H1 (cell line): Measurements from ENCODE around the gene ARHGEF26. TPM values are rescaled to one million over a fixed set of nuclear protein-coding genes. Genes with fewer than 3 reads are reported as not detected.

Experiments
- CTCF ChIA-PET: fragments of 300-600 bp; sonication (Branson Sonifier 250); formaldehyde crosslinking; loops from one replicate; lab custom pipeline; 2021; ENCODE audit not compliant: partially characterized antibody; lab: Charles Lee
- POLR2A ChIA-PET: fragments of 300-600 bp; sonication (Branson Sonifier 250); formaldehyde crosslinking; loops from one replicate; lab custom pipeline; 2021; ENCODE audit warnings: inconsistent platforms; ENCODE audit not compliant: partially characterized antibody; lab: Charles Lee
- DNase-seq, 2 experiments: peaks; one replicate each; pipeline versions ENCODE4 v3.0.0 to v3.0.0-alpha.2; 2010 to 2022; ENCODE audit warnings: low spot score in 2 of 2, low read depth in 1 of 2, mixed read lengths in 1 of 2
- FAIRE-seq: peaks from 2 replicates; lab custom pipeline; 2011; peaks lifted over from hg19 to GRCh38; lab: Jason Lieb, UNC
- H2AFZ ChIP-seq: 2 replicates; pipeline ENCODE4 v1.8.1; 2012; ENCODE audit warnings: low read length, inconsistent platforms
- H2AK5ac ChIP-seq: 2 replicates; pipeline ENCODE4 v1.6.1; 2013; ENCODE audit warnings: low read depth, low read length
- H2BK120ac ChIP-seq: replicated peaks from 2 replicates; pipeline ENCODE3; 2013; ENCODE audit warnings: low read depth, low read length, inconsistent platforms
- H2BK12ac ChIP-seq: 2 replicates; pipeline ENCODE4 v1.6.1; 2013; ENCODE audit warnings: low read depth, low read length
- H2BK15ac ChIP-seq: 2 replicates; pipeline ENCODE4 v1.6.1; 2013; ENCODE audit warnings: low read length
- H2BK20ac ChIP-seq: 2 replicates; pipeline ENCODE4 v1.6.1; 2013; ENCODE audit warnings: low read length
- H2BK5ac ChIP-seq: 2 replicates; pipeline ENCODE4 v1.6.1; 2013; ENCODE audit warnings: low read depth, low read length
- H3K14ac ChIP-seq: 2 replicates; pipeline ENCODE4 v1.6.1; 2013; ENCODE audit warnings: inconsistent platforms; ENCODE audit not compliant: insufficient read length
- H3K18ac ChIP-seq: 2 replicates; pipeline ENCODE4 v1.6.1; 2013; ENCODE audit warnings: low read length; ENCODE audit errors: extremely low read depth
- H3K23ac ChIP-seq: 2 replicates; pipeline ENCODE4 v1.6.1; 2013; ENCODE audit warnings: inconsistent platforms; ENCODE audit not compliant: insufficient read length
- H3K23me2 ChIP-seq: 2 replicates; pipeline ENCODE4 v1.6.1; 2013; ENCODE audit warnings: low read depth, low read length
- H3K27ac ChIP-seq: 2 replicates; pipeline ENCODE4 v1.6.1; 2011; ENCODE audit warnings: low read depth, low read length, inconsistent platforms
- H3K27me3 ChIP-seq, 4 experiments: replicated peaks in 1 of 4; 1 replicate in 1 of 4; 2 replicates in 3 of 4; pipeline versions ENCODE4 v1.6.1 to v1.8.1; 2011 to 2013; ENCODE audit warnings: low read length in 3 of 4, mild to moderate bottlenecking in 3 of 4, inconsistent platforms in 2 of 4, mixed read lengths in 2 of 4, moderate library complexity in 1 of 4; ENCODE audit not compliant: control insufficient read depth in 3 of 4, insufficient read depth in 3 of 4; ENCODE audit errors: extremely low read depth in 1 of 4
- H3K36me3 ChIP-seq, 4 experiments: 2 replicates each; pipeline versions ENCODE4 v1.6.1 to v1.8.1; 2011 to 2013; ENCODE audit warnings: mild to moderate bottlenecking in 4 of 4, low read length in 3 of 4, moderate library complexity in 2 of 4, control low read depth in 1 of 4, inconsistent platforms in 1 of 4; ENCODE audit not compliant: insufficient read depth in 4 of 4, control insufficient read depth in 2 of 4
- H3K4ac ChIP-seq: replicated peaks from 2 replicates; pipeline ENCODE3; 2013; ENCODE audit warnings: low read length, low read depth, mixed read lengths, inconsistent platforms; ENCODE audit not compliant: insufficient read length
- H3K4me1 ChIP-seq, 4 experiments: replicated peaks in 1 of 4; 1 replicate in 1 of 4; 2 replicates in 3 of 4; pipeline versions ENCODE4 v1.6.1 to v1.8.1; 2011 to 2013; ENCODE audit warnings: low read length in 3 of 4, inconsistent platforms in 2 of 4, mixed read lengths in 1 of 4; ENCODE audit not compliant: insufficient read depth in 4 of 4, control insufficient read depth in 3 of 4
- H3K4me2 ChIP-seq, 2 experiments: 2 replicates each; pipeline versions ENCODE4 v1.6.1 to v1.8.1; 2011 to 2013; ENCODE audit warnings: low read depth in 2 of 2, low read length in 2 of 2, control low read depth in 1 of 2, inconsistent platforms in 1 of 2, mild to moderate bottlenecking in 1 of 2; ENCODE audit not compliant: insufficient read depth in 1 of 2
- H3K4me3 ChIP-seq, 4 experiments: fragments of 200-600, 300-600 bp in 1 of 4; sonication (generic), shearing (Covaris generic), sonication (Bioruptor Twin) in 1 of 4; 2 replicates each; pipeline versions ENCODE4 v1.5.1 to v1.8.1; 2011 to 2016; ENCODE audit warnings: low read length in 4 of 4, low read depth in 3 of 4, control low read depth in 2 of 4, inconsistent platforms in 2 of 4, mild to moderate bottlenecking in 2 of 4, mixed read lengths in 1 of 4, moderate library complexity in 1 of 4; ENCODE audit not compliant: insufficient read depth in 2 of 4; ENCODE audit errors: extremely low read depth in 1 of 4
- H3K56ac ChIP-seq: replicated peaks from 2 replicates; pipeline ENCODE3; 2013; ENCODE audit warnings: low read depth, mild to moderate bottlenecking, mixed read lengths, low read length, inconsistent platforms; ENCODE audit not compliant: insufficient read length
- H3K79me1 ChIP-seq: 2 replicates; pipeline ENCODE4 v1.6.1; 2013; ENCODE audit warnings: low read depth, low read length, control low read depth
- H3K79me2 ChIP-seq, 2 experiments: 2 replicates each; pipeline versions ENCODE4 v1.6.1 to v1.8.1; 2012 to 2013; ENCODE audit warnings: low read length in 2 of 2, mild to moderate bottlenecking in 2 of 2, inconsistent platforms in 1 of 2; ENCODE audit not compliant: insufficient read depth in 2 of 2, control insufficient read depth in 1 of 2
- H3K9ac ChIP-seq, 4 experiments: replicated peaks in 1 of 4; 1 replicate in 1 of 4; 2 replicates in 3 of 4; pipeline versions ENCODE4 v1.6.1 to v1.8.1; 2011 to 2013; ENCODE audit warnings: low read depth in 3 of 4, low read length in 3 of 4, control low read depth in 2 of 4, mild to moderate bottlenecking in 2 of 4, moderate library complexity in 2 of 4, inconsistent platforms in 1 of 4; ENCODE audit errors: extremely low read depth in 1 of 4
- H3K9me3 ChIP-seq, 2 experiments: 2 replicates each; pipeline versions ENCODE4 v1.6.1 to v1.8.1; 2012 to 2013; ENCODE audit warnings: mild to moderate bottlenecking in 2 of 2, moderate library complexity in 2 of 2, control low read depth in 1 of 2, inconsistent platforms in 1 of 2, low read depth in 1 of 2, low read length in 1 of 2, mixed read lengths in 1 of 2; ENCODE audit not compliant: insufficient read depth in 2 of 2
- H4K20me1 ChIP-seq, 2 experiments: replicated peaks in 1 of 2; 2 replicates each; pipeline versions ENCODE3 to v1.8.1; 2011 to 2013; ENCODE audit warnings: inconsistent platforms in 2 of 2, low read length in 2 of 2, mild to moderate bottlenecking in 1 of 2; ENCODE audit not compliant: insufficient read depth in 2 of 2, control insufficient read depth in 1 of 2
- H4K5ac ChIP-seq: 2 replicates; pipeline ENCODE4 v1.6.1; 2013; ENCODE audit warnings: low read length, low read depth, mixed read lengths, inconsistent platforms; ENCODE audit not compliant: insufficient read length
- H4K8ac ChIP-seq: 2 replicates; pipeline ENCODE4 v1.8.0; 2013; ENCODE audit warnings: mild to moderate bottlenecking, moderate library complexity, low read length, inconsistent platforms; ENCODE audit not compliant: insufficient read depth; ENCODE audit errors: extremely low read depth
- H4K91ac ChIP-seq: replicated peaks from 2 replicates; pipeline ENCODE3; 2013; ENCODE audit warnings: low read length, mixed read lengths, inconsistent platforms; ENCODE audit not compliant: insufficient read length
- ASH2L ChIP-seq: fragments of 200-600, 300-600 bp; sonication (generic); IDR thresholded peaks from one replicate; pipeline ENCODE4 v1.7.1; 2017; ENCODE audit warnings: low read length
- ATF3 ChIP-seq: IDR thresholded peaks from 2 replicates; pipeline ENCODE4 v1.6.1; 2011; ENCODE audit warnings: low read depth, mild to moderate bottlenecking, low read length; ENCODE audit not compliant: insufficient read depth
- FOSL1 ChIP-seq: IDR thresholded peaks from 2 replicates; pipeline ENCODE4 v1.6.1; 2011; ENCODE audit warnings: mild to moderate bottlenecking, low read depth, low read length, moderate library complexity; ENCODE audit not compliant: insufficient read depth
- KDM5A ChIP-seq: fragments of 200-600 bp; IDR thresholded peaks from 2 replicates; pipeline ENCODE4 v1.7.1; 2012; ENCODE audit warnings: mild to moderate bottlenecking, low read length, inconsistent platforms, mixed read lengths
- SIRT6 ChIP-seq: IDR thresholded peaks from one replicate; pipeline ENCODE4 v1.7.1; 2012; ENCODE audit warnings: low read length, inconsistent platforms
- WGBS, 2 experiments: shearing (Covaris generic) in 1 of 2; methylation state at CpG; one replicate each; pipeline versions ENCODE4 v1.1.6 to v1.1.7; 2013 to 2015; ENCODE audit warnings: low lambda C conversion rate in 2 of 2, mixed read lengths in 2 of 2, inconsistent platforms in 1 of 2, low coverage in 1 of 2, missing lambda C conversion rate in 1 of 2; ENCODE audit not compliant: insufficient replicate concordance in 2 of 2, insufficient coverage in 1 of 2, insufficient read length in 1 of 2; ENCODE audit errors: extremely low coverage in 1 of 2, missing lambda C conversion rate in 1 of 2; 5-methylcytosine and 5-hydroxymethylcytosine counted together
- polyA plus RNA-seq, 7 experiments: library from polyadenylated mRNA; depleted of rRNA in 3 of 7; stranded (reverse) in 5 of 7; unstranded in 2 of 7; fragments of >200 nt in 5 of 7; fragments of 200-250 nt in 2 of 7; gene quantifications; 1 replicate in 5 of 7; 2 replicates in 1 of 7; 4 replicates in 1 of 7; pipeline versions ENCODE4 v1.2.1 to v1.2.3, GENCODE V29; 2011 to 2013; ENCODE audit warnings: missing spikeins in 2 of 7, mixed read lengths in 2 of 7
- total RNA-seq: library from RNA; stranded (reverse); fragmentation: NEBNext Ultra II Directional; extraction: Animal tissue kit (Norgen Biotek cat#: 25700); gene quantifications from 2 replicates; pipeline ENCODE4 v1.2.1, GENCODE V29; 2021

Gene ARHGEF26
- total and polyA plus RNA-seq, 2 of the 8 experiments (the other 6 are each of a cell fraction or from before 2014, with no cell fraction given), result 3.1 to 15.6 TPM

GRCh38 chr3:154089421-154090420 is 31.5 kb upstream of the ARHGEF26 start:
- POLR2A ChIA-PET, result no interaction called here
- no peak overlapping the region for H4K91ac ChIP-seq
- FAIRE-seq, result no peak

More at GRCh38 chr3:154089421-154090420, 31.5 kb upstream of the ARHGEF26 start:
- Histone ChIP-seq H3K9ac (no peak overlapping the region), H4K20me1 (no peaks in the 10 kb centered on the region), H3K27ac (no peak overlapping the region), H3K27me3 (no peaks in the 10 kb centered on the region), H3K14ac (no peak overlapping the region), H3K18ac (no peak overlapping the region), H3K4me3 (no peak overlapping the region), H3K79me2 (no peaks in the 10 kb centered on the region), H2BK120ac (no peak overlapping the region), H4K8ac (no peak overlapping the region), H2BK20ac (no peak overlapping the region), H3K9me3 (peaks cover 0 to 8% of the 10 kb centered on the region in 2 experiments; a peak in 1 of 4 replicates), H2BK5ac (no peak overlapping the region), H3K56ac (no peak overlapping the region), H3K4me1 (peaks cover 0 to 4% (median 0%) of the 10 kb centered on the region in 4 experiments; a peak in 1 of 7 replicates), H3K23me2 (no peaks in the 10 kb centered on the region), H3K36me3 (no peaks in the 10 kb centered on the region), H3K4me2 (no peak overlapping the region), H3K23ac (no peak overlapping the region), H2BK12ac (no peak overlapping the region), H2AK5ac (no peak overlapping the region), H3K4ac (no peak overlapping the region), H3K79me1 (no peaks in the 10 kb centered on the region), H2AFZ (no peak overlapping the region), H4K5ac (no peak overlapping the region), H2BK15ac (no peak overlapping the region)
- WGBS, 2 experiments, result 83% methylated on average over 14 of the region's 14 CpGs; no CpG with 5 or more reads in 1 of the 2 experiments
- TF ChIP-seq FOSL1 (no peak), ASH2L (no peak), SIRT6 (no peak), ATF3 (no peak), KDM5A (no peak)
- CTCF ChIA-PET, result interaction anchor here (1.1 to 4.4 kb wide), 4 partner anchors 8 to 164 kb away, joined by 3 to 26 read pairs (median 4); no protein-coding TSS in a partner anchor
- DNase-seq, result no peak
